Neural cell (in vitro differentiated cells): ENCODE measurements around the gene WHAMM.

Experiments used
- CTCF ChIP-seq: fragments of 450-650 bp; IDR thresholded peaks from 2 replicates; pipeline ENCODE4 v1.5.1; 2014; ENCODE audit warnings: antibody characterized with exemption, mild to moderate bottlenecking, moderate library complexity; ENCODE audit not compliant: poor library complexity, severe bottlenecking
- EP300 ChIP-seq: fragments of 450-650 bp; conservative IDR thresholded peaks from 2 replicates; pipeline ENCODE4 v1.6.1; 2014; ENCODE audit warnings: antibody characterized with exemption, mild to moderate bottlenecking, moderate library complexity; ENCODE audit not compliant: poor library complexity, severe bottlenecking
- EZH2 ChIP-seq: fragments of 200-600, 300-800 bp; shearing (Covaris generic), sonication (generic); IDR thresholded peaks from 2 replicates; pipeline ENCODE4 v1.6.1; 2014; ENCODE audit warnings: antibody characterized with exemption, low read length, borderline replicate concordance, mild to moderate bottlenecking; ENCODE audit not compliant: insufficient read depth, poor library complexity, severe bottlenecking
- MXI1 ChIP-seq: fragments of 450-650 bp; conservative IDR thresholded peaks from 2 replicates; pipeline ENCODE4 v1.6.1; 2014; ENCODE audit warnings: antibody characterized with exemption, mild to moderate bottlenecking; ENCODE audit not compliant: poor library complexity, severe bottlenecking
- POLR2AphosphoS5 ChIP-seq: IDR thresholded peaks from 2 replicates; pipeline ENCODE4 v1.6.1; 2012
- RAD21 ChIP-seq: fragments of 450-650 bp; conservative IDR thresholded peaks from 2 replicates; pipeline ENCODE4 v1.6.1; 2014; ENCODE audit warnings: antibody characterized with exemption, mild to moderate bottlenecking, moderate library complexity
- REST ChIP-seq: IDR thresholded peaks from 2 replicates; pipeline ENCODE4 v1.6.1; 2012; ENCODE audit warnings: borderline replicate concordance
- SMC3 ChIP-seq: fragments of 450-650 bp; conservative IDR thresholded peaks from 2 replicates; pipeline ENCODE4 v1.6.1; 2014; ENCODE audit warnings: antibody characterized with exemption, mild to moderate bottlenecking, moderate library complexity; ENCODE audit not compliant: poor library complexity
- TAF1 ChIP-seq: IDR thresholded peaks from 2 replicates; pipeline ENCODE4 v1.6.1; 2012; ENCODE audit warnings: low read depth

DNA sequence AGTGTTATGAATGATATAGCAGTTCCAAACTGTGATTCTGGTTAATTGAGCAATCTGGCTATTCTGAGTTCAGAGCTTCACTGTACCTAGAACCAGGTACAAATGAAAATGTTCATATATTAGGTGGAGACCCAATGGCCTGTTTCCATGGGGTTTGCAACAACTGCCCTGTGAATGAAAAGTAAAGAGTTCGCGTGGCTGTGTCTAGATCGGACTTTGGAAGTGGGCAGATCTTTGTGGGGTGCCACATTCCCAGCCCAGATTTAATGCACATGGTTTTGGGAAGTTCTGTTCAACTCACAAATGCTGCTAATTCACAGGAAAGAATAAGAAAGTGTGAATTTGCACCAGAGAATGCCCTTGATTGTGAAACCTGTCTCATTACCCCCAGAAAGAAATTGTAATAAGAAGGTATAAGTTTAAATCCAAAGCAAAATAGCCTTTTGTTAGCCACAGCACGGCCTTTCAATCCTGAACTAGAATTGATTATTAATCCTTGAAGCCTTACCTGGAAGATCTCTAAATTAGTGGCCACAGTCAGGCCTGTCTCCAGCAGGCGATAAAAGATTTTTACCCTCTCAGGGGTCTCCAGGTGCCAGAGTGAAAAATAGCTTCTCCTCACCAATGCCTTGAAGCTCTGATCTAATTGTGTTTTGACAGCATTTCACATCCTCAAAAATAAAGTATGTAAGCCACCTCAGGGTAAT is 22.6 kb downstream of the WHAMM start:
- TF ChIP-seq CTCF (no peak), POLR2AphosphoS5 (no peak), EZH2 (no peak), EP300 (no peak), TAF1 (no peak), SMC3 (no peak), REST (no peak), RAD21 (no peak), MXI1 (no peak)
